ENCODE measurements around the gene CTNNBL1.

CTNNBL1 gene

DNA sequence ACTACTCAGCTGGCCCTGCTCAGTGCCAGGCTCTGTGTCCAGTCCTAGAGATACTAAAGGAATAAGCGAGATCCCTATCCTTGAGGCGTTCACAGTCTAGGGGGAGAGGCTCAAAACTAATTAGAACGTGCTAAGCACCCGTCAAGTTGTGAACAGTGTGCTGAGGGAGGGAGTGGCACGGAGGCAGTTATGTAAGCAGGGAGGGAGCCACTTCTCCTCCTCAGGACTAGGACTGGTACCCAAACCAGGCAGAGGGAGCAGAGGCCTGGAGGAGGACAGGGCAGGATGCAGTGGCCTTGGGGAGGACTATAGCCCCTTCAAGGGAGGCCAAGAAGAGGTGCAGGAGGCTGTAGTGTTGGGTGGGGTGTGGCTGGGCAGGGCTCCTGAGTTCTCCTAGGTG, 169.5 kb downstream of the CTNNBL1 start:
- Histone ChIP-seq H3K36me3 (ENCODE audit: control insufficient read depth, insufficient read depth, low read length) (no peaks in the 10 kb centered on the region), H3K79me2 (no peaks in the 10 kb centered on the region), H3K27ac (no peak overlapping the region), H3K27me3 (ENCODE audit: control insufficient read depth, insufficient read depth, low read length) (no peaks in the 10 kb centered on the region), H3K9ac (no peak overlapping the region), H2AFZ (no peak overlapping the region), H3K9me3 (ENCODE audit: control insufficient read depth, low read length) (no peaks in the 10 kb centered on the region), H3K4me1 (no peaks in the 10 kb centered on the region), H3K4me2 (ENCODE audit: low read length) (no peak overlapping the region), H3K4me3 (ENCODE audit: low read depth, low read length) (no peak overlapping the region)
- TF ChIP-seq, protein P1, sequence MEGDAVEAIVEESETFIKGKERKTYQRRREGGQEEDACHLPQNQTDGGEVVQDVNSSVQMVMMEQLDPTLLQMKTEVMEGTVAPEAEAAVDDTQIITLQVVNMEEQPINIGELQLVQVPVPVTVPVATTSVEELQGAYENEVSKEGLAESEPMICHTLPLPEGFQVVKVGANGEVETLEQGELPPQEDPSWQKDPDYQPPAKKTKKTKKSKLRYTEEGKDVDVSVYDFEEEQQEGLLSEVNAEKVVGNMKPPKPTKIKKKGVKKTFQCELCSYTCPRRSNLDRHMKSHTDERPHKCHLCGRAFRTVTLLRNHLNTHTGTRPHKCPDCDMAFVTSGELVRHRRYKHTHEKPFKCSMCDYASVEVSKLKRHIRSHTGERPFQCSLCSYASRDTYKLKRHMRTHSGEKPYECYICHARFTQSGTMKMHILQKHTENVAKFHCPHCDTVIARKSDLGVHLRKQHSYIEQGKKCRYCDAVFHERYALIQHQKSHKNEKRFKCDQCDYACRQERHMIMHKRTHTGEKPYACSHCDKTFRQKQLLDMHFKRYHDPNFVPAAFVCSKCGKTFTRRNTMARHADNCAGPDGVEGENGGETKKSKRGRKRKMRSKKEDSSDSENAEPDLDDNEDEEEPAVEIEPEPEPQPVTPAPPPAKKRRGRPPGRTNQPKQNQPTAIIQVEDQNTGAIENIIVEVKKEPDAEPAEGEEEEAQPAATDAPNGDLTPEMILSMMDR (IDR thresholded peaks at IDR 0.05) = no peak

DNA sequence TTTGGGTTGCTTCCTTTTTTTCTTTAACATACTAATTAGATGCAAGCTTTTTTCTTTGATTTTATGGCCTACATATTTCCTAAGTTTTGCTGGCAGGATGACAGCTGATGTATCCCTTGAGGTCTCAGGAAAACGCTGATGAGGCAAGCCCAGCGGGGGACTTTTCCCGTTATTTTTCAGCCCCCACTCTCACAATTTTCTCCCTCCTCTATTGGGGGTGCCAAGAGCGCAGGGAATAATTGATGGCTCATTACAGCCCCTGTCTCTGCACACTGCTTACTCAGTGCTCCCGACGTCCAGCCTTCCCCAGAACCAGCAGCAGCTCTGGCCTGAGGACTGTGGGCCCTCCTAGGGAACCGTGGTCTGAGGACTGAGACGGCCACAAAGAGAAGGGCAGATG, 170.5 kb downstream of the CTNNBL1 start:
- Histone ChIP-seq H3K27me3 (ENCODE audit: control insufficient read depth, insufficient read depth, low read length) (no peaks in the 10 kb centered on the region), H3K9me3 (ENCODE audit: control insufficient read depth, low read length) (no peaks in the 10 kb centered on the region), H3K36me3 (ENCODE audit: control insufficient read depth, insufficient read depth, low read length) (no peaks in the 10 kb centered on the region), H3K79me2 (no peaks in the 10 kb centered on the region), H3K4me1 (no peaks in the 10 kb centered on the region), H3K4me2 (ENCODE audit: low read length) (no peak overlapping the region), H2AFZ (no peak overlapping the region), H3K27ac (no peak overlapping the region), H3K9ac (no peak overlapping the region), H3K4me3 (ENCODE audit: low read depth, low read length) (no peak overlapping the region)
- TF ChIP-seq, protein P1 (IDR thresholded peaks at IDR 0.05) = no peak

DNA sequence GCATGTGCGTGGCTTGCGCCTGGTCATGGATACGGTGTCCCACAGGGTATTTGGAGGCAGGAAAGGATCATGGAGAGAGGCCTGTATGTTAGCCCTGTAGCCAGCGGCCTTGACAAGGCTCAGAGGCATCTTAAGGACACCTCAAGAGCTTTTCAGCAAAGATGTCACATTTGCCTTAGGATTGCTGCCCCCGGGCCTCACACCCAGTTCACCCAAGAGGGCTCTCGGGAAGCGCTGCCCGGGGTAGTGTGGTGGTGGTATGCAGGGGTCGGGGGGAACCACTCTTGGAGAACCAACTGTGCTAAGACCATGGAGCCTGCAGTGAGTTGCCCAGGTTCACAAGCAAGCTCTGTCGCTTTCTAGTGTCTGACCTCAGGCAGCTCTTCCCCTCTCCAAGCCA, 172.2 kb downstream of the CTNNBL1 start:
- H3K27ac ChIP-seq = no peak overlapping the region
- no peaks in the 10 kb centered on the region for H3K9me3 ChIP-seq (ENCODE audit: control insufficient read depth, low read length)
- no peak overlapping the region for H3K9ac ChIP-seq
- H2AFZ ChIP-seq = no peak overlapping the region
- no peak overlapping the region for H3K4me3 ChIP-seq (ENCODE audit: low read depth, low read length)
- no peak overlapping the region for H3K4me2 ChIP-seq (ENCODE audit: low read length)
- H3K36me3 ChIP-seq (ENCODE audit: control insufficient read depth, insufficient read depth, low read length) = no peaks in the 10 kb centered on the region
- H3K27me3 ChIP-seq (ENCODE audit: control insufficient read depth, insufficient read depth, low read length) = no peaks in the 10 kb centered on the region
- H3K4me1 ChIP-seq = no peaks in the 10 kb centered on the region
- TF ChIP-seq, protein P1 (IDR thresholded peaks at IDR 0.05) = no peak
- no peaks in the 10 kb centered on the region for H3K79me2 ChIP-seq

DNA sequence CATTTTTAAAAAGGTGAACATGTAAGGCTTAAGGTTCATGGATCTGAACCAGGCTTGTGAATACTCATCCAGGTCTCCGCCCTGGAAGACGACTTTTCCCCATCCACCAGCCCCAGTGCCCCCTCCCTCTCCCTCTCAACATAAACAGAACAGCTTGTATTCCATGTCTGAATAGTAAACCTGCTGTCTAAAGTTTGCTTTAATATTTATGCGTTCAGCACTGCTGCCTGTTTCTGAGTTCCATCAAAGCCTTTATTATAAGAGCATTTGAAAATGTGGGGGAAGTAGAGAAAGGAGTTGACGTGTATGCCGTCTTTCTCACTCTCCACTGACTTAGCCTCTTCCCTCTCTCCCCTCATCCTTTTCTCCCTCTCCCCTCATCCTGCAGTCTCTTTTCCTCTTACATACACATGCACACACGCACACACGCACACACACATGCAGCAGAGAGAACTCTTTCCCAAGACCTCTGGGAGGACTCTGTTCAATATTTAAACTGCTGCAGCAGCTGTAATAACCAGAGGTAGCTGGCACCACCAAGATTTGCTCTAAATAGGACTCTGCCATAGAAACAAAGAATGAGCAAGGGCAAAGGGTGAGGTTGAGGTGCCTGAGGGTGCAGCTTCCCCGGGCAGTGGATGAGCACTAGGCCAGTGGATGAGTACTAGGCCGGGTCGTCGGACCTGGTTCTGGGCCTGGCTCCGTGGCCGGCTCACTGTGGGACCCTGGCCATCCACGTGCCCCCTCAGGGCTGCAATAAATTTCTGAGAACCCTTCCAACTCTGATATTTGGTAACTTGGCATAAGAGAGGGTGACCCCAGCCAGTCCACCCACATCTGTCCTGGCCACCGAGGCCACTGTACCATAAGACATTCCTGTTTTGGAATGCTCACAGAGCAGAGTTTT, 173.7 kb downstream of the CTNNBL1 start:
- Histone ChIP-seq H2AFZ (no peak overlapping the region), H3K36me3 (ENCODE audit: control insufficient read depth, insufficient read depth, low read length) (no peaks in the 10 kb centered on the region), H3K4me1 (no peaks in the 10 kb centered on the region), H3K4me3 (ENCODE audit: low read depth, low read length) (no peak overlapping the region), H3K79me2 (no peaks in the 10 kb centered on the region), H3K4me2 (ENCODE audit: low read length) (no peak overlapping the region), H3K27ac (no peak overlapping the region), H3K9me3 (ENCODE audit: control insufficient read depth, low read length) (no peaks in the 10 kb centered on the region), H3K27me3 (ENCODE audit: control insufficient read depth, insufficient read depth, low read length) (no peaks in the 10 kb centered on the region), H3K9ac (no peak overlapping the region)
- TF ChIP-seq, protein P1 (IDR thresholded peaks at IDR 0.05) = no peak
